ENCODE results near the gene SLC25A6. TPM values are rescaled to one million over a fixed set of nuclear protein-coding genes. Genes with fewer than 3 reads are reported as not detected.

The SLC25A6 gene
- total and polyA plus RNA-seq, 10 of the 15 experiments (the other 5 are each of a cell fraction or from before 2014, with no cell fraction given) = 61.9 to 642 (median 322) TPM

DNA sequence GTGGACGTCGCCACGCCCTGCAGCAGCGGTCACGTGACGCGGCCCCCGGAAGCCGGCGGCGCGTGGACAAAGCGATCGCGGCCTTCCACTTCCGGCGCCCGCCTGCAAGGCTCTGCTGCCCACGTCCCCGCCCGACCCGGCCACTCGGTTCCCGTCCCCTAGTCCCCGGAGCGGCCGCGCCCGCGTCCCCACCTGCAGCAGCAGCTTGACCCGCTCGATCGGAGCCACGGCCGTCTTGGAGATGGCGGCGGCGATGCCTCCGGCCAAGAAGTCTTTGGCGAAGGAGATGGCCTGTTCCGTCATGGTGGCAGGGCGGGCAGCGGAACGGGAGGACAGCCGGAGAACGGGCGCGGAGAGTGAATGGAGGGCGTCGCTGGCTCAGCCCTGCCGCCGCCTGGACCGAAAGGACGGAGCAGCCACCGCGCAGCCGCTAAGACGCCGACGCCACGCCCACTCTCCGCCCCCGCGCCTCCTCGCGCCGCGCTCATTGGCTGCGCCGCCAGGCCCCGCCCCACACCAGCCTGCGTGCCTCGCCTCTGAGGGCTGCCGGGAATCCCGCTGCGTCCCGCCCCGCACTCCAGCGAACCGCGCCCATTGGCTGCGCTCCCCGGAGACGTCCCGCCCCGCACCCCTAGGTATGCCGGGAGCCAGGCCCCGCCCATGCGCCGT is at the start of gene SLC25A6 (continued):
- peak; percentile 86; the same call in 1 of the 2 replicates for TF ChIP-seq SMAD5 (IDR thresholded peaks at IDR 0.05; ENCODE audit: low read depth)
- peak; percentile 44 for TF ChIP-seq SMAD1 (IDR thresholded peaks at IDR 0.05; ENCODE audit: low read depth, partially characterized antibody)
- TF ChIP-seq, protein P1, sequence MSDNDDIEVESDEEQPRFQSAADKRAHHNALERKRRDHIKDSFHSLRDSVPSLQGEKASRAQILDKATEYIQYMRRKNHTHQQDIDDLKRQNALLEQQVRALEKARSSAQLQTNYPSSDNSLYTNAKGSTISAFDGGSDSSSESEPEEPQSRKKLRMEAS (IDR thresholded peaks at IDR 0.05; ENCODE audit: low read depth, low read length) = peak; percentile 95
- TF ChIP-seq, protein P2, sequence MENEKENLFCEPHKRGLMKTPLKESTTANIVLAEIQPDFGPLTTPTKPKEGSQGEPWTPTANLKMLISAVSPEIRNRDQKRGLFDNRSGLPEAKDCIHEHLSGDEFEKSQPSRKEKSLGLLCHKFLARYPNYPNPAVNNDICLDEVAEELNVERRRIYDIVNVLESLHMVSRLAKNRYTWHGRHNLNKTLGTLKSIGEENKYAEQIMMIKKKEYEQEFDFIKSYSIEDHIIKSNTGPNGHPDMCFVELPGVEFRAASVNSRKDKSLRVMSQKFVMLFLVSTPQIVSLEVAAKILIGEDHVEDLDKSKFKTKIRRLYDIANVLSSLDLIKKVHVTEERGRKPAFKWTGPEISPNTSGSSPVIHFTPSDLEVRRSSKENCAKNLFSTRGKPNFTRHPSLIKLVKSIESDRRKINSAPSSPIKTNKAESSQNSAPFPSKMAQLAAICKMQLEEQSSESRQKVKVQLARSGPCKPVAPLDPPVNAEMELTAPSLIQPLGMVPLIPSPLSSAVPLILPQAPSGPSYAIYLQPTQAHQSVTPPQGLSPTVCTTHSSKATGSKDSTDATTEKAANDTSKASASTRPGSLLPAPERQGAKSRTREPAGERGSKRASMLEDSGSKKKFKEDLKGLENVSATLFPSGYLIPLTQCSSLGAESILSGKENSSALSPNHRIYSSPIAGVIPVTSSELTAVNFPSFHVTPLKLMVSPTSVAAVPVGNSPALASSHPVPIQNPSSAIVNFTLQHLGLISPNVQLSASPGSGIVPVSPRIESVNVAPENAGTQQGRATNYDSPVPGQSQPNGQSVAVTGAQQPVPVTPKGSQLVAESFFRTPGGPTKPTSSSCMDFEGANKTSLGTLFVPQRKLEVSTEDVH (IDR thresholded peaks at IDR 0.05; ENCODE audit: low read depth, partially characterized antibody) = no peak
- 0 out of 4 replicates have a peak, but pooled peaks of 1 of the 2 experiments have one; percentile 15 for TF ChIP-seq ETV6 (conservative IDR thresholded peaks at IDR 0.05 in 1 of 2, IDR thresholded peaks at IDR 0.05 in 1 of 2; ENCODE audit: borderline replicate concordance in 1 of 2, low read depth in 1 of 2)
- TF ChIP-seq, protein P3, sequence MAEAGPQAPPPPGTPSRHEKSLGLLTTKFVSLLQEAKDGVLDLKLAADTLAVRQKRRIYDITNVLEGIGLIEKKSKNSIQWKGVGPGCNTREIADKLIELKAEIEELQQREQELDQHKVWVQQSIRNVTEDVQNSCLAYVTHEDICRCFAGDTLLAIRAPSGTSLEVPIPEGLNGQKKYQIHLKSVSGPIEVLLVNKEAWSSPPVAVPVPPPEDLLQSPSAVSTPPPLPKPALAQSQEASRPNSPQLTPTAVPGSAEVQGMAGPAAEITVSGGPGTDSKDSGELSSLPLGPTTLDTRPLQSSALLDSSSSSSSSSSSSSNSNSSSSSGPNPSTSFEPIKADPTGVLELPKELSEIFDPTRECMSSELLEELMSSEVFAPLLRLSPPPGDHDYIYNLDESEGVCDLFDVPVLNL (IDR thresholded peaks at IDR 0.05; ENCODE audit: low read depth, low read length) = peak; percentile 56
- TF ChIP-seq MEF2B (IDR thresholded peaks at IDR 0.05; ENCODE audit: partially characterized antibody, poor library complexity, severe bottlenecking) = peak; percentile 45
- peak; percentile 86 for TF ChIP-seq RB1 (IDR thresholded peaks at IDR 0.05; ENCODE audit: borderline replicate concordance)
- TF ChIP-seq, protein P4, sequence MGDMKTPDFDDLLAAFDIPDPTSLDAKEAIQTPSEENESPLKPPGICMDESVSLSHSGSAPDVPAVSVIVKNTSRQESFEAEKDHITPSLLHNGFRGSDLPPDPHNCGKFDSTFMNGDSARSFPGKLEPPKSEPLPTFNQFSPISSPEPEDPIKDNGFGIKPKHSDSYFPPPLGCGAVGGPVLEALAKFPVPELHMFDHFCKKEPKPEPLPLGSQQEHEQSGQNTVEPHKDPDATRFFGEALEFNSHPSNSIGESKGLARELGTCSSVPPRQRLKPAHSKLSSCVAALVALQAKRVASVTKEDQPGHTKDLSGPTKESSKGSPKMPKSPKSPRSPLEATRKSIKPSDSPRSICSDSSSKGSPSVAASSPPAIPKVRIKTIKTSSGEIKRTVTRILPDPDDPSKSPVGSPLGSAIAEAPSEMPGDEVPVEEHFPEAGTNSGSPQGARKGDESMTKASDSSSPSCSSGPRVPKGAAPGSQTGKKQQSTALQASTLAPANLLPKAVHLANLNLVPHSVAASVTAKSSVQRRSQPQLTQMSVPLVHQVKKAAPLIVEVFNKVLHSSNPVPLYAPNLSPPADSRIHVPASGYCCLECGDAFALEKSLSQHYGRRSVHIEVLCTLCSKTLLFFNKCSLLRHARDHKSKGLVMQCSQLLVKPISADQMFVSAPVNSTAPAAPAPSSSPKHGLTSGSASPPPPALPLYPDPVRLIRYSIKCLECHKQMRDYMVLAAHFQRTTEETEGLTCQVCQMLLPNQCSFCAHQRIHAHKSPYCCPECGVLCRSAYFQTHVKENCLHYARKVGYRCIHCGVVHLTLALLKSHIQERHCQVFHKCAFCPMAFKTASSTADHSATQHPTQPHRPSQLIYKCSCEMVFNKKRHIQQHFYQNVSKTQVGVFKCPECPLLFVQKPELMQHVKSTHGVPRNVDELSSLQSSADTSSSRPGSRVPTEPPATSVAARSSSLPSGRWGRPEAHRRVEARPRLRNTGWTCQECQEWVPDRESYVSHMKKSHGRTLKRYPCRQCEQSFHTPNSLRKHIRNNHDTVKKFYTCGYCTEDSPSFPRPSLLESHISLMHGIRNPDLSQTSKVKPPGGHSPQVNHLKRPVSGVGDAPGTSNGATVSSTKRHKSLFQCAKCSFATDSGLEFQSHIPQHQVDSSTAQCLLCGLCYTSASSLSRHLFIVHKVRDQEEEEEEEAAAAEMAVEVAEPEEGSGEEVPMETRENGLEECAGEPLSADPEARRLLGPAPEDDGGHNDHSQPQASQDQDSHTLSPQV (IDR thresholded peaks at IDR 0.05) = no peak
- TF ChIP-seq, protein P5, sequence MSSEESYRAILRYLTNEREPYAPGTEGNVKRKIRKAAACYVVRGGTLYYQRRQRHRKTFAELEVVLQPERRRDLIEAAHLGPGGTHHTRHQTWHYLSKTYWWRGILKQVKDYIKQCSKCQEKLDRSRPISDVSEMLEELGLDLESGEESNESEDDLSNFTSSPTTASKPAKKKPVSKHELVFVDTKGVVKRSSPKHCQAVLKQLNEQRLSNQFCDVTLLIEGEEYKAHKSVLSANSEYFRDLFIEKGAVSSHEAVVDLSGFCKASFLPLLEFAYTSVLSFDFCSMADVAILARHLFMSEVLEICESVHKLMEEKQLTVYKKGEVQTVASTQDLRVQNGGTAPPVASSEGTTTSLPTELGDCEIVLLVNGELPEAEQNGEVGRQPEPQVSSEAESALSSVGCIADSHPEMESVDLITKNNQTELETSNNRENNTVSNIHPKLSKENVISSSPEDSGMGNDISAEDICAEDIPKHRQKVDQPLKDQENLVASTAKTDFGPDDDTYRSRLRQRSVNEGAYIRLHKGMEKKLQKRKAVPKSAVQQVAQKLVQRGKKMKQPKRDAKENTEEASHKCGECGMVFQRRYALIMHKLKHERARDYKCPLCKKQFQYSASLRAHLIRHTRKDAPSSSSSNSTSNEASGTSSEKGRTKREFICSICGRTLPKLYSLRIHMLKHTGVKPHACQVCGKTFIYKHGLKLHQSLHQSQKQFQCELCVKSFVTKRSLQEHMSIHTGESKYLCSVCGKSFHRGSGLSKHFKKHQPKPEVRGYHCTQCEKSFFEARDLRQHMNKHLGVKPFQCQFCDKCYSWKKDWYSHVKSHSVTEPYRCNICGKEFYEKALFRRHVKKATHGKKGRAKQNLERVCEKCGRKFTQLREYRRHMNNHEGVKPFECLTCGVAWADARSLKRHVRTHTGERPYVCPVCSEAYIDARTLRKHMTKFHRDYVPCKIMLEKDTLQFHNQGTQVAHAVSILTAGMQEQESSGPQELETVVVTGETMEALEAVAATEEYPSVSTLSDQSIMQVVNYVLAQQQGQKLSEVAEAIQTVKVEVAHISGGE (CRISPR knock-in tag; IDR thresholded peaks at IDR 0.05) = peak; percentile 77
- TF ChIP-seq HDAC2 (IDR thresholded peaks at IDR 0.05) = no peak
- TF ChIP-seq, protein P6, sequence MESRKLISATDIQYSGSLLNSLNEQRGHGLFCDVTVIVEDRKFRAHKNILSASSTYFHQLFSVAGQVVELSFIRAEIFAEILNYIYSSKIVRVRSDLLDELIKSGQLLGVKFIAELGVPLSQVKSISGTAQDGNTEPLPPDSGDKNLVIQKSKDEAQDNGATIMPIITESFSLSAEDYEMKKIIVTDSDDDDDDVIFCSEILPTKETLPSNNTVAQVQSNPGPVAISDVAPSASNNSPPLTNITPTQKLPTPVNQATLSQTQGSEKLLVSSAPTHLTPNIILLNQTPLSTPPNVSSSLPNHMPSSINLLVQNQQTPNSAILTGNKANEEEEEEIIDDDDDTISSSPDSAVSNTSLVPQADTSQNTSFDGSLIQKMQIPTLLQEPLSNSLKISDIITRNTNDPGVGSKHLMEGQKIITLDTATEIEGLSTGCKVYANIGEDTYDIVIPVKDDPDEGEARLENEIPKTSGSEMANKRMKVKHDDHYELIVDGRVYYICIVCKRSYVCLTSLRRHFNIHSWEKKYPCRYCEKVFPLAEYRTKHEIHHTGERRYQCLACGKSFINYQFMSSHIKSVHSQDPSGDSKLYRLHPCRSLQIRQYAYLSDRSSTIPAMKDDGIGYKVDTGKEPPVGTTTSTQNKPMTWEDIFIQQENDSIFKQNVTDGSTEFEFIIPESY (IDR thresholded peaks at IDR 0.05) = 0 out of 2 replicates have a peak, but pooled peaks have one; percentile 57
- TF ChIP-seq TCF7 (IDR thresholded peaks at IDR 0.05; ENCODE audit: borderline replicate concordance) = no peak
- no peak for TF ChIP-seq MYB (IDR thresholded peaks at IDR 0.05; ENCODE audit: borderline replicate concordance, low read depth, low read length)
